WTC11 (cell line): ENCODE measurements around the gene MLC1. TPM values are rescaled to one million over a fixed set of nuclear protein-coding genes. Genes with fewer than 3 reads are reported as not detected.

Experiments
- ATAC-seq: fragments of 200-7000 bp; cut with Tn5 transposase; 2 replicates; pipeline ENCODE4 v1.10.0; 2021; ENCODE audit warnings: mild to moderate bottlenecking, moderate library complexity
- CTCF ChIA-PET: fragments of 300-600 bp; sonication (Branson Sonifier 250); formaldehyde crosslinking; loops from one replicate; lab custom pipeline; 2021; ENCODE audit warnings: antibody characterized with exemption; lab: Charles Lee
- POLR2A ChIA-PET: fragments of 350-600 bp; sonication (Branson Sonifier 250); formaldehyde crosslinking; loops from one replicate; lab custom pipeline; 2021; ENCODE audit warnings: antibody characterized with exemption; lab: Charles Lee
- DNase-seq: peaks from one replicate; pipeline ENCODE4 v3.0.0; 2021; ENCODE audit warnings: low spot score
- H3K27ac Mint-ChIP-seq: 2 replicates; pipeline ENCODE4 v1.8.0; 2021; ENCODE audit warnings: mixed read lengths
- H3K27me3 Mint-ChIP-seq: 2 replicates; pipeline ENCODE4 v1.8.0; 2021; ENCODE audit warnings: low read depth, mild to moderate bottlenecking, moderate library complexity, mixed read lengths
- H3K36me3 Mint-ChIP-seq: 2 replicates; pipeline ENCODE4 v1.8.0; 2021; ENCODE audit warnings: mixed read lengths
- H3K4me1 Mint-ChIP-seq: 2 replicates; pipeline ENCODE4 v1.8.0; 2022; ENCODE audit warnings: mixed read lengths
- H3K4me3 Mint-ChIP-seq: 2 replicates; pipeline ENCODE4 v1.8.0; 2021; ENCODE audit warnings: mild to moderate bottlenecking, moderate library complexity, mixed read lengths
- H3K9me3 Mint-ChIP-seq: 2 replicates; pipeline ENCODE4 v1.8.0; 2021; ENCODE audit warnings: mixed read lengths
- CBFB ChIP-seq: sonication (generic); formaldehyde crosslinking; IDR thresholded peaks from 2 replicates; pipeline ENCODE4 v1.8.1; 2022; ENCODE audit warnings: mild to moderate bottlenecking, low read depth, missing genetic modification reagents
- CREB1 ChIP-seq: sonication (generic); formaldehyde crosslinking; IDR thresholded peaks from 2 replicates; pipeline ENCODE4 v1.8.0; 2023; ENCODE audit warnings: mild to moderate bottlenecking, missing genetic modification reagents
- CREM ChIP-seq: sonication (generic); formaldehyde crosslinking; IDR thresholded peaks from 2 replicates; pipeline ENCODE4 v1.8.1; 2022; ENCODE audit warnings: mild to moderate bottlenecking, missing genetic modification reagents, moderate library complexity
- ELF4 ChIP-seq: sonication (generic); formaldehyde crosslinking; IDR thresholded peaks from 2 replicates; pipeline ENCODE4 v1.8.1; 2022; ENCODE audit warnings: low read depth, mild to moderate bottlenecking, moderate library complexity, missing genetic modification reagents
- ESRRA ChIP-seq: sonication (generic); formaldehyde crosslinking; IDR thresholded peaks from 2 replicates; pipeline ENCODE4 v1.8.1; 2022; ENCODE audit warnings: mild to moderate bottlenecking, missing genetic modification reagents, borderline replicate concordance
- KAT7 ChIP-seq: sonication (generic); formaldehyde crosslinking; IDR thresholded peaks from 2 replicates; pipeline ENCODE4 v1.8.1; 2023; ENCODE audit warnings: missing genetic modification reagents, mild to moderate bottlenecking, borderline replicate concordance
- NR1H2 ChIP-seq: sonication (generic); formaldehyde crosslinking; IDR thresholded peaks from 2 replicates; pipeline ENCODE4 v1.9.0; 2021; ENCODE audit warnings: mild to moderate bottlenecking, moderate library complexity, missing genetic modification reagents
- TP53 ChIP-seq: sonication (generic); formaldehyde crosslinking; IDR thresholded peaks from 2 replicates; pipeline ENCODE4 v1.8.1; 2023; ENCODE audit warnings: mild to moderate bottlenecking, missing genetic modification reagents
- ZNF317 ChIP-seq: sonication (generic); formaldehyde crosslinking; IDR thresholded peaks from 2 replicates; pipeline ENCODE4 v1.8.1; 2023; ENCODE audit warnings: low read depth, mild to moderate bottlenecking, moderate library complexity, missing genetic modification reagents, borderline replicate concordance
- ZNF416 ChIP-seq: fragments of 250-450 bp; sonication (Bioruptor Pico); IDR thresholded peaks from 2 replicates; pipeline ENCODE4 v1.9.0; 2021; ENCODE audit warnings: mild to moderate bottlenecking, inconsistent platforms
- total RNA-seq: library from RNA; stranded (reverse); gene quantifications from 3 replicates; pipeline ENCODE4 v1.2.3, GENCODE V29; 2021
- TF ChIP-seq, protein P1 (sequence below): sonication (generic); formaldehyde crosslinking; IDR thresholded peaks from 2 replicates; pipeline ENCODE4 v1.8.1; 2022; ENCODE audit warnings: mild to moderate bottlenecking, moderate library complexity, missing genetic modification reagents
- TF ChIP-seq, protein P2 (sequence below): sonication (generic); formaldehyde crosslinking; IDR thresholded peaks from 2 replicates; pipeline ENCODE4 v1.8.1; 2022; ENCODE audit warnings: low read depth, missing genetic modification reagents, borderline replicate concordance
- TF ChIP-seq, protein P3 (sequence below): sonication (generic); formaldehyde crosslinking; IDR thresholded peaks from 2 replicates; pipeline ENCODE4 v1.8.1; 2022; ENCODE audit warnings: mild to moderate bottlenecking, missing genetic modification reagents, moderate library complexity, borderline replicate concordance
- TF ChIP-seq, protein P4 (sequence below): sonication (generic); formaldehyde crosslinking; IDR thresholded peaks from 2 replicates; pipeline ENCODE4 v1.8.0; 2023; ENCODE audit warnings: missing genetic modification reagents
- TF ChIP-seq, protein P5 (sequence below): sonication (generic); formaldehyde crosslinking; IDR thresholded peaks from 2 replicates; pipeline ENCODE4 v1.8.1; 2023; ENCODE audit warnings: mild to moderate bottlenecking, missing genetic modification reagents
- TF ChIP-seq, protein P6 (sequence below): sonication (generic); formaldehyde crosslinking; IDR thresholded peaks from 2 replicates; pipeline ENCODE4 v1.8.1; 2023; ENCODE audit warnings: mild to moderate bottlenecking, moderate library complexity, missing genetic modification reagents
- TF ChIP-seq, protein P7 (sequence below): sonication (generic); formaldehyde crosslinking; conservative IDR thresholded peaks from 2 replicates; pipeline ENCODE4 v1.8.1; 2022; ENCODE audit warnings: mild to moderate bottlenecking, missing genetic modification reagents

The MLC1 gene
- total RNA-seq, 1 experiment from 2014 or later: 0.13 TPM

DNA sequence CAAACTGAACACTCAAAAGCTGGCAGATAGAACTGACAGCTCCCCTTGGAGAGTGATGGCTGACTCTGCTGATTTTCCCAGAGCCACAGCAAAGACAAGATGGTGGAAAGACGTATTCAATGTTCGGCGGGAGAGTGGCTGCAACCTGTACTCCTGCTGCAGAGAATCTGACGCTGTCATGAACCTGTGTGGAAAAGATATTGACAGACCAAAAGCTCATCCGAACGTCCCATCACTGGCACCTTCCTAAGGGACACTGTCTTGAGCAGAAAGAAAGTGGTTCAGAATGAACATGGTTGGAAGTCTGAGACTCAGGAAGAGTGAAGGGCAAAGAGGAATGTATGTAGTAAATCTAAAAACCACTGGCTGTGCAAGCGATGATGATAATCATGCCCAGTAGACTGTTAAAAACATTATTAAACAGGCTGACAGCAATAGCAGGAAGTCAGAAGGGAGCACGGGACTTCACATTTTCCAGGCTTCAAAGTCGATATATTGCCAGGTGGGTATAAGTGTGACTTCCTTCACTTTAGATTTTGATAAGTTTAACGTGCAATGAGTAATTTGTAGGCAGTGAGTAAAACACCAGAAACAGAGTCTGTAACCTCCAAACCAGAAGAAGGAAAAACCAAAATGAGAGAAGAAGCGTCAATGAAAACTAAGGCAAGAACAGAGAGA is 66.5 kb downstream of the MLC1 start (continued):
- TF ChIP-seq, protein P1, sequence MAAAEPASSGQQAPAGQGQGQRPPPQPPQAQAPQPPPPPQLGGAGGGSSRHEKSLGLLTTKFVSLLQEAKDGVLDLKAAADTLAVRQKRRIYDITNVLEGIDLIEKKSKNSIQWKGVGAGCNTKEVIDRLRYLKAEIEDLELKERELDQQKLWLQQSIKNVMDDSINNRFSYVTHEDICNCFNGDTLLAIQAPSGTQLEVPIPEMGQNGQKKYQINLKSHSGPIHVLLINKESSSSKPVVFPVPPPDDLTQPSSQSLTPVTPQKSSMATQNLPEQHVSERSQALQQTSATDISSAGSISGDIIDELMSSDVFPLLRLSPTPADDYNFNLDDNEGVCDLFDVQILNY: no peak
- TF ChIP-seq ESRRA (CRISPR knock-in tag) (no peak), TP53 (no peak)

DNA sequence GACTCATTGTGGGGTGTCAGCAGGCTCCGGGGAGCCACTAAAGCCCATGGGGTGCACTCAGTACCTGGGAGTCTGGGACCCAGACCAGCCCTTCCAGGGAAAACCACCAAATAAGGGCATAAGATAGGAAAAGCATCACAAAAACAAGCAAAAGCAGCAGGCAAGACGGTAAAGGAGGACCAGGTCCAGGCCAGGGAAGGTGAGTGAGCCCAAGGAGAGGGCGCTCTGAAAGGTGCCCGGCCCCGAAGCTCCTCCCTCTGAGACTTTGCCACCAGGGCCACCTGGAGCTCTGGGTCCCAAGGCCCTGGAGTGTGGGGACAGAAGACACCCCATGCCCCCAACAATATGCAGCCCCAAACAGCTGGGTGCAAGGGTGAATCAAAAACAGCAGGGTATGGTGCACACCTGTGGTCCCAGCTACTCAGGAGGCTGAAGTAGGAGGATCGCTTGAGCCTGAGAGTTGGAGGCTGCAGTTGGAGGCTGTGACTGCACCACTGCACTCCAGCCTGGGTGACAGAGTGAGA is 67.5 kb downstream of the MLC1 start:
- H3K4me1 Mint-ChIP-seq: no peaks in the 10 kb centered on the region
- H3K36me3 Mint-ChIP-seq: no peaks in the 10 kb centered on the region
- no peak for ATAC-seq
- no peak for DNase-seq
- no peak overlapping the region for H3K27ac Mint-ChIP-seq
- TF ChIP-seq CREM (CRISPR knock-in tag) (no peak), ELF4 (CRISPR knock-in tag) (no peak), ZNF416 (CRISPR knock-in tag) (no peak), CREB1 (CRISPR knock-in tag) (no peak), KAT7 (CRISPR knock-in tag) (no peak), CBFB (CRISPR knock-in tag) (no peak), ZNF317 (no peak)
- TF ChIP-seq, protein P2, sequence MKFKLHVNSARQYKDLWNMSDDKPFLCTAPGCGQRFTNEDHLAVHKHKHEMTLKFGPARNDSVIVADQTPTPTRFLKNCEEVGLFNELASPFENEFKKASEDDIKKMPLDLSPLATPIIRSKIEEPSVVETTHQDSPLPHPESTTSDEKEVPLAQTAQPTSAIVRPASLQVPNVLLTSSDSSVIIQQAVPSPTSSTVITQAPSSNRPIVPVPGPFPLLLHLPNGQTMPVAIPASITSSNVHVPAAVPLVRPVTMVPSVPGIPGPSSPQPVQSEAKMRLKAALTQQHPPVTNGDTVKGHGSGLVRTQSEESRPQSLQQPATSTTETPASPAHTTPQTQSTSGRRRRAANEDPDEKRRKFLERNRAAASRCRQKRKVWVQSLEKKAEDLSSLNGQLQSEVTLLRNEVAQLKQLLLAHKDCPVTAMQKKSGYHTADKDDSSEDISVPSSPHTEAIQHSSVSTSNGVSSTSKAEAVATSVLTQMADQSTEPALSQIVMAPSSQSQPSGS: no peak
- TF ChIP-seq, protein P3, sequence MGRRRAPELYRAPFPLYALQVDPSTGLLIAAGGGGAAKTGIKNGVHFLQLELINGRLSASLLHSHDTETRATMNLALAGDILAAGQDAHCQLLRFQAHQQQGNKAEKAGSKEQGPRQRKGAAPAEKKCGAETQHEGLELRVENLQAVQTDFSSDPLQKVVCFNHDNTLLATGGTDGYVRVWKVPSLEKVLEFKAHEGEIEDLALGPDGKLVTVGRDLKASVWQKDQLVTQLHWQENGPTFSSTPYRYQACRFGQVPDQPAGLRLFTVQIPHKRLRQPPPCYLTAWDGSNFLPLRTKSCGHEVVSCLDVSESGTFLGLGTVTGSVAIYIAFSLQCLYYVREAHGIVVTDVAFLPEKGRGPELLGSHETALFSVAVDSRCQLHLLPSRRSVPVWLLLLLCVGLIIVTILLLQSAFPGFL (CRISPR knock-in tag): no peak
- TF ChIP-seq, all 79 proteins: peak for 0
- H3K27me3 Mint-ChIP-seq: peaks cover 43% of the 10 kb centered on the region
- ChIA-PET POLR2A (no interaction called here), CTCF (interaction anchor here (1.0 kb wide), 2 partner anchors 13 to 41 kb away, joined by 4 to 7 read pairs; no protein-coding TSS in a partner anchor)
- no peak overlapping the region for H3K4me3 Mint-ChIP-seq
- H3K9me3 Mint-ChIP-seq: peaks cover 4% of the 10 kb centered on the region; the same call in 1 of the 2 replicates

DNA sequence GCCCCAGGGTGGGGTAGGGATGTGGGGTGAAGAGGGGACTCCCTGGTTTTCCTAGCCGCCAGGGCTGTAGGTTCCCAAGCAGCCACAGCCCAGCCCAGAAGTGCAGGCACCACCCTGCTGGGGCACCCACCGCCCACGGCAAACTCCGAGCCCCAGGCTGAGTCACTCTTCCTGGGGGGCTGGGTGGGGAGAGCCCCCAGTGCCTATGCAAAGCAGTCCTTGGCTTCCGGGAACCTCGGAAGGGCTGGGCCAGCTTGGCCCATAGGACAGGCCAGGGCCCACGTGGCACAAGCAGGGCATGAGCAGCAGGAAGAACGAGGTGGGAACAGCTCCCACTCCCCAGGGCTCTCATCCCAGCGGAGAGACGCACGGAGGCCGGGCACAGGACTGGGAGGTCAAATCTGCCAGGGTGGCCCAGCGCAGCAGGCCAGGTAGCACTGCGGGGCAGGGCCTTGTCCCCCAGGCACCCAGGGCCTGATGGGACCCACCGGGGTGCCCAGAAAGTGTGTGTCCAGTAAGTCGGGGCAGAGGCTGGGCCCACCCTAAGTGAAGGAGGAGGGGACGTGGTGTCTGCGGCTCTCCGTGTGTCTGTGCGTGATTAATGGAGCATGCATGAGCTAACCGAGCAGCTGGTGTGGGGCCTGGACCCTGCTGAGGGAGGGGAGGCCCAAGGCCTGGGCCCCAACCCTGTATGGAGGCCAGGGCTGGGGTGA is 68.1 kb downstream of the MLC1 start:
- CTCF ChIA-PET: interaction anchor here (1.0 kb wide), 1 partner anchor 42 kb away, joined by 4 read pairs; no protein-coding TSS in a partner anchor
- 0 out of 2 replicates have a peak, but pooled peaks cover 3% of the 10 kb centered on the region for H3K4me1 Mint-ChIP-seq
- DNase-seq (no peak), ATAC-seq (no peak)
- peaks cover 4% of the 10 kb centered on the region; the same call in 1 of the 2 replicates for H3K9me3 Mint-ChIP-seq
- H3K27me3 Mint-ChIP-seq: peaks cover 49% of the 10 kb centered on the region
- no peak overlapping the region for H3K4me3 Mint-ChIP-seq
- no peak overlapping the region for H3K27ac Mint-ChIP-seq
- TF ChIP-seq, protein P4, sequence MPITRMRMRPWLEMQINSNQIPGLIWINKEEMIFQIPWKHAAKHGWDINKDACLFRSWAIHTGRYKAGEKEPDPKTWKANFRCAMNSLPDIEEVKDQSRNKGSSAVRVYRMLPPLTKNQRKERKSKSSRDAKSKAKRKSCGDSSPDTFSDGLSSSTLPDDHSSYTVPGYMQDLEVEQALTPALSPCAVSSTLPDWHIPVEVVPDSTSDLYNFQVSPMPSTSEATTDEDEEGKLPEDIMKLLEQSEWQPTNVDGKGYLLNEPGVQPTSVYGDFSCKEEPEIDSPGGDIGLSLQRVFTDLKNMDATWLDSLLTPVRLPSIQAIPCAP (CRISPR knock-in tag): no peak
- TF ChIP-seq, protein P5, sequence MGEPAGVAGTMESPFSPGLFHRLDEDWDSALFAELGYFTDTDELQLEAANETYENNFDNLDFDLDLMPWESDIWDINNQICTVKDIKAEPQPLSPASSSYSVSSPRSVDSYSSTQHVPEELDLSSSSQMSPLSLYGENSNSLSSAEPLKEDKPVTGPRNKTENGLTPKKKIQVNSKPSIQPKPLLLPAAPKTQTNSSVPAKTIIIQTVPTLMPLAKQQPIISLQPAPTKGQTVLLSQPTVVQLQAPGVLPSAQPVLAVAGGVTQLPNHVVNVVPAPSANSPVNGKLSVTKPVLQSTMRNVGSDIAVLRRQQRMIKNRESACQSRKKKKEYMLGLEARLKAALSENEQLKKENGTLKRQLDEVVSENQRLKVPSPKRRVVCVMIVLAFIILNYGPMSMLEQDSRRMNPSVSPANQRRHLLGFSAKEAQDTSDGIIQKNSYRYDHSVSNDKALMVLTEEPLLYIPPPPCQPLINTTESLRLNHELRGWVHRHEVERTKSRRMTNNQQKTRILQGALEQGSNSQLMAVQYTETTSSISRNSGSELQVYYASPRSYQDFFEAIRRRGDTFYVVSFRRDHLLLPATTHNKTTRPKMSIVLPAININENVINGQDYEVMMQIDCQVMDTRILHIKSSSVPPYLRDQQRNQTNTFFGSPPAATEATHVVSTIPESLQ: no peak
- no peak for TF ChIP-seq NR1H2 (CRISPR knock-in tag)
- TF ChIP-seq, protein P6, sequence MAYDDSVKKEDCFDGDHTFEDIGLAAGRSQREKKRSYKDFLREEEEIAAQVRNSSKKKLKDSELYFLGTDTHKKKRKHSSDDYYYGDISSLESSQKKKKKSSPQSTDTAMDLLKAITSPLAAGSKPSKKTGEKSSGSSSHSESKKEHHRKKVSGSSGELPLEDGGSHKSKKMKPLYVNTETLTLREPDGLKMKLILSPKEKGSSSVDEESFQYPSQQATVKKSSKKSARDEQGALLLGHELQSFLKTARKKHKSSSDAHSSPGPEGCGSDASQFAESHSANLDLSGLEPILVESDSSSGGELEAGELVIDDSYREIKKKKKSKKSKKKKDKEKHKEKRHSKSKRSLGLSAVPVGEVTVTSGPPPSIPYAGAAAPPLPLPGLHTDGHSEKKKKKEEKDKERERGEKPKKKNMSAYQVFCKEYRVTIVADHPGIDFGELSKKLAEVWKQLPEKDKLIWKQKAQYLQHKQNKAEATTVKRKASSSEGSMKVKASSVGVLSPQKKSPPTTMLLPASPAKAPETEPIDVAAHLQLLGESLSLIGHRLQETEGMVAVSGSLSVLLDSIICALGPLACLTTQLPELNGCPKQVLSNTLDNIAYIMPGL (CRISPR knock-in tag): no peak
- TF ChIP-seq, protein P7, sequence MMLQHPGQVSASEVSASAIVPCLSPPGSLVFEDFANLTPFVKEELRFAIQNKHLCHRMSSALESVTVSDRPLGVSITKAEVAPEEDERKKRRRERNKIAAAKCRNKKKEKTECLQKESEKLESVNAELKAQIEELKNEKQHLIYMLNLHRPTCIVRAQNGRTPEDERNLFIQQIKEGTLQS (CRISPR knock-in tag): no peak
- H3K36me3 Mint-ChIP-seq: no peaks in the 10 kb centered on the region
- POLR2A ChIA-PET: no interaction called here
